Psoas muscle (tissue), 8 donors: Measurements from ENCODE around the gene APOL4. TPM values are rescaled to one million over a fixed set of nuclear protein-coding genes. Genes with fewer than 3 reads are reported as not detected.
"Not testable (repeated sequence)": the region's sequence is repeated elsewhere in the genome, so short reads cannot be mapped to it uniquely, and the experiment has no call there.

Experiments used
- ATAC-seq, 4 donors: fragments of 200-7000 bp; cut with Tn5 transposase; one replicate each; pipeline ENCODE4 v1.9.1; 2020; ENCODE audit warnings: moderate library complexity in 3 of 4, mild to moderate bottlenecking in 2 of 4
- DNase-seq, 2 donors: peaks; one replicate each; pipeline ENCODE4 v3.0.0-alpha.2; 2020
- H3K27ac ChIP-seq: fragments of 200-600 bp; one replicate; pipeline ENCODE4 v1.8.0; 2022
- H3K27me3 ChIP-seq, 3 donors: fragments of 200-600 bp in 1 of 3; one replicate each; pipeline versions ENCODE4 v1.6.1 to v1.8.0; 2013 to 2022; ENCODE audit warnings: low read length in 2 of 3, mild to moderate bottlenecking in 2 of 3, moderate library complexity in 1 of 3; ENCODE audit not compliant: insufficient read depth in 3 of 3
- H3K36me3 ChIP-seq, 2 donors: fragments of 200-600 bp in 1 of 2; one replicate each; pipeline versions ENCODE4 v1.6.1 to v1.8.0; 2013 to 2022; ENCODE audit warnings: low read depth in 1 of 2, mild to moderate bottlenecking in 1 of 2, moderate library complexity in 1 of 2; ENCODE audit not compliant: insufficient read depth in 1 of 2
- H3K4me1 ChIP-seq: fragments of 200-600 bp; one replicate; pipeline ENCODE4 v1.8.0; 2022
- H3K4me3 ChIP-seq: fragments of 200-600 bp; one replicate; pipeline ENCODE4 v1.8.0; 2022; ENCODE audit warnings: mild to moderate bottlenecking
- H3K9me3 ChIP-seq: fragments of 200-600 bp; one replicate; pipeline ENCODE4 v1.8.0; 2022
- CTCF ChIP-seq: fragments of 200-600 bp; IDR thresholded peaks from one replicate; pipeline ENCODE4 v1.8.0; 2022; ENCODE audit warnings: antibody characterized with exemption
- WGBS, 3 donors: extraction: QIAGEN DNeasy Blood & Tissue Kit; methylation state at CpG; one replicate each; pipeline versions ENCODE4 v1.1.6 to v1.1.7; 2013; 5-methylcytosine and 5-hydroxymethylcytosine counted together
- intact Hi-C, 2 donors: fragments of 100-400 bp; cut with DNase I; formaldehyde crosslinking; loops; one replicate each; pipeline versions ENCODE4 v1.11.0 to v1.14.2; 2022
- polyA plus RNA-seq, 3 donors: library from polyadenylated mRNA; stranded (reverse); fragments of 200-250 nt; gene quantifications; one replicate each; pipeline ENCODE4 v1.2.3, GENCODE V29; 2013
- total RNA-seq, 4 donors: library from RNA; stranded (reverse); fragmentation: NEBNext Ultra II Directional in 2 of 4; extraction: Animal tissue kit (Norgen Biotek cat#: 25700) in 2 of 4; gene quantifications; one replicate each; pipeline versions ENCODE4 v1.2.1 to v1.2.4, GENCODE V29; 2021 to 2023
- donor health status: healthy with polysubstance abuse.
- donor health status: DM: no; HTN: no; CAD: no; lungs with moderate emphysema.
- donor health status: Bipolar disorder and iron deficiency.
- donor health status: healthy.
- donor health status: DM: yes; HTN: yes; CAD: no.
- donor health status: DM: no; HTN: no; CAD: no.
- donor health status: DM: no; HTN: no; CAD: no.
- donor health status: DM: yes; HTN: yes; CAD: no.

Gene APOL4
- total and polyA plus RNA-seq, 7 donors = 0.86 to 6.8 (median 1.6) TPM

- Histone ChIP-seq H3K27me3 (no peaks in the 10 kb centered on the region), H3K36me3 (no peaks in the 10 kb centered on the region), H3K4me1 (no peaks in the 10 kb centered on the region), H3K27ac (no peak overlapping the region), H3K4me3 (no peak overlapping the region), H3K9me3 (no peaks in the 10 kb centered on the region)
- DNase-seq (no peak), ATAC-seq (no peak)
- WGBS, 3 donors = 84 to 90% (median 85%) methylated on average over 4 of the region's 4 CpGs
- TF ChIP-seq CTCF = no peak
- intact Hi-C loops = no loop called here
Measured at GRCh38 chr22:36213586-36213985, 12.0 kb upstream of the APOL4 start.

GRCh38 chr22:36212901-36213300, 11.3 kb upstream of the APOL4 start:
- Histone ChIP-seq H3K9me3 (no peaks in the 10 kb centered on the region), H3K4me3 (no peak overlapping the region), H3K4me1 (no peaks in the 10 kb centered on the region), H3K27ac (no peak overlapping the region), H3K36me3 (no peaks in the 10 kb centered on the region), H3K27me3 (no peaks in the 10 kb centered on the region)
- TF ChIP-seq CTCF = no peak
- intact Hi-C loops = no loop called here
- DNase-seq (no peak), ATAC-seq (no peak)

- no peak for TF ChIP-seq CTCF
- DNase-seq = no peak
- WGBS, 3 donors = 56 to 63% (median 61%) methylated on average over 4 of the region's 4 CpGs
- Histone ChIP-seq H3K4me1 (no peaks in the 10 kb centered on the region), H3K4me3 (no peak overlapping the region), H3K9me3 (no peaks in the 10 kb centered on the region), H3K36me3 (no peaks in the 10 kb centered on the region), H3K27ac (no peak overlapping the region), H3K27me3 (no peaks in the 10 kb centered on the region)
- intact Hi-C loops = no loop called here
- ATAC-seq = no peak
Measured at GRCh38 chr22:36211237-36211861, 9.7 kb upstream of the APOL4 start.

- no peak for DNase-seq
- no peak for TF ChIP-seq CTCF
- 85 to 87% (median 86%) methylated on average over 3 of the region's 3 CpGs for WGBS, 3 donors
- Histone ChIP-seq H3K27ac (no peak overlapping the region), H3K9me3 (no peaks in the 10 kb centered on the region), H3K27me3 (no peaks in the 10 kb centered on the region), H3K4me1 (no peaks in the 10 kb centered on the region), H3K4me3 (no peak overlapping the region), H3K36me3 (no peaks in the 10 kb centered on the region)
- no peak for ATAC-seq
- intact Hi-C loops = no loop called here
Measured at GRCh38 chr22:36210224-36210623, 8.6 kb upstream of the APOL4 start.

GRCh38 chr22:36209488-36209908, 7.9 kb upstream of the APOL4 start:
- H3K4me3 ChIP-seq, H3K9me3 ChIP-seq, H3K27ac ChIP-seq, H3K4me1 ChIP-seq, H3K27me3 ChIP-seq, intact Hi-C loops, DNase-seq, ATAC-seq, H3K36me3 ChIP-seq: not testable (repeated sequence)
- WGBS, 3 donors = 80 to 92% (median 91%) methylated on average over 5 of the region's 5 CpGs
